ENCODE results near the gene GABBR2.

DNA sequence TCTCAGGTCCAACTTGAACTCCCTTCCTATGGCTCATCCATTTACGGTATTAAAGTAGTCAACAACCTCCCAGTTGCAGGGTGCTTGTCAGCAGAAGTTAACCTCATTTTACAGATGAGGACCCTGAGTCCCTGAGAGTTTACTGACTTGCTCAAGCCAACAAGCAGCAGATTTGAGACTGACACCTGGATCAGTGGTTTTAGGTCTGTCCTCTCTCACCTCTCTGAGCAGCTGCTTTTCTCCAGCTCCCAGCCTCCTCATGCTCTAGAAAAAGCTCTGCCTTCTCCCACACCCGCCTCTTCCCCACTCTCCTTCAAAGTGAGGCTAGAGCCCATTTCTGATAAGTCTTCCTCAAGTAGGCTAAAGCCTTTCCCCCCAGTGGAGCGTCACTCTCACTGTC is 56.4 kb downstream of the GABBR2 start:
- TF ChIP-seq POLR2A (IDR thresholded peaks at IDR 0.05), result no peak
- TF ChIP-seq, protein P1, sequence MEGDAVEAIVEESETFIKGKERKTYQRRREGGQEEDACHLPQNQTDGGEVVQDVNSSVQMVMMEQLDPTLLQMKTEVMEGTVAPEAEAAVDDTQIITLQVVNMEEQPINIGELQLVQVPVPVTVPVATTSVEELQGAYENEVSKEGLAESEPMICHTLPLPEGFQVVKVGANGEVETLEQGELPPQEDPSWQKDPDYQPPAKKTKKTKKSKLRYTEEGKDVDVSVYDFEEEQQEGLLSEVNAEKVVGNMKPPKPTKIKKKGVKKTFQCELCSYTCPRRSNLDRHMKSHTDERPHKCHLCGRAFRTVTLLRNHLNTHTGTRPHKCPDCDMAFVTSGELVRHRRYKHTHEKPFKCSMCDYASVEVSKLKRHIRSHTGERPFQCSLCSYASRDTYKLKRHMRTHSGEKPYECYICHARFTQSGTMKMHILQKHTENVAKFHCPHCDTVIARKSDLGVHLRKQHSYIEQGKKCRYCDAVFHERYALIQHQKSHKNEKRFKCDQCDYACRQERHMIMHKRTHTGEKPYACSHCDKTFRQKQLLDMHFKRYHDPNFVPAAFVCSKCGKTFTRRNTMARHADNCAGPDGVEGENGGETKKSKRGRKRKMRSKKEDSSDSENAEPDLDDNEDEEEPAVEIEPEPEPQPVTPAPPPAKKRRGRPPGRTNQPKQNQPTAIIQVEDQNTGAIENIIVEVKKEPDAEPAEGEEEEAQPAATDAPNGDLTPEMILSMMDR (IDR thresholded peaks at IDR 0.05), result no peak

All from adrenal gland (tissue), 5 donors.